WTC11 (cell line): ENCODE measurements around the gene PRX. TPM values are rescaled to one million over a fixed set of nuclear protein-coding genes. Genes with fewer than 3 reads are reported as not detected.

Experiments used
- ATAC-seq: fragments of 200-7000 bp; cut with Tn5 transposase; 2 replicates; pipeline ENCODE4 v1.10.0; 2021; ENCODE audit warnings: mild to moderate bottlenecking, moderate library complexity
- CTCF ChIA-PET: fragments of 300-600 bp; sonication (Branson Sonifier 250); formaldehyde crosslinking; loops from one replicate; lab custom pipeline; 2021; ENCODE audit warnings: antibody characterized with exemption; lab: Charles Lee
- POLR2A ChIA-PET: fragments of 350-600 bp; sonication (Branson Sonifier 250); formaldehyde crosslinking; loops from one replicate; lab custom pipeline; 2021; ENCODE audit warnings: antibody characterized with exemption; lab: Charles Lee
- DNase-seq: peaks from one replicate; pipeline ENCODE4 v3.0.0; 2021; ENCODE audit warnings: low spot score
- H3K27ac Mint-ChIP-seq: 2 replicates; pipeline ENCODE4 v1.8.0; 2021; ENCODE audit warnings: mixed read lengths
- H3K27me3 Mint-ChIP-seq: 2 replicates; pipeline ENCODE4 v1.8.0; 2021; ENCODE audit warnings: low read depth, mild to moderate bottlenecking, moderate library complexity, mixed read lengths
- H3K36me3 Mint-ChIP-seq: 2 replicates; pipeline ENCODE4 v1.8.0; 2021; ENCODE audit warnings: mixed read lengths
- H3K4me1 Mint-ChIP-seq: 2 replicates; pipeline ENCODE4 v1.8.0; 2022; ENCODE audit warnings: mixed read lengths
- H3K4me3 Mint-ChIP-seq: 2 replicates; pipeline ENCODE4 v1.8.0; 2021; ENCODE audit warnings: mild to moderate bottlenecking, moderate library complexity, mixed read lengths
- H3K9me3 Mint-ChIP-seq: 2 replicates; pipeline ENCODE4 v1.8.0; 2021; ENCODE audit warnings: mixed read lengths
- ATF1 ChIP-seq: sonication (generic); formaldehyde crosslinking; IDR thresholded peaks from 2 replicates; pipeline ENCODE4 v1.8.1; 2023; ENCODE audit warnings: mild to moderate bottlenecking, moderate library complexity, missing genetic modification reagents
- CREB1 ChIP-seq: sonication (generic); formaldehyde crosslinking; IDR thresholded peaks from 2 replicates; pipeline ENCODE4 v1.8.0; 2023; ENCODE audit warnings: mild to moderate bottlenecking, missing genetic modification reagents
- ELF4 ChIP-seq: sonication (generic); formaldehyde crosslinking; IDR thresholded peaks from 2 replicates; pipeline ENCODE4 v1.8.1; 2022; ENCODE audit warnings: low read depth, mild to moderate bottlenecking, moderate library complexity, missing genetic modification reagents
- EMX1 ChIP-seq: fragments of 250-450 bp; sonication (Bioruptor Pico); IDR thresholded peaks from 2 replicates; pipeline ENCODE4 v1.8.0; 2021; ENCODE audit warnings: mild to moderate bottlenecking
- ESRRA ChIP-seq: sonication (generic); formaldehyde crosslinking; IDR thresholded peaks from 2 replicates; pipeline ENCODE4 v1.8.1; 2022; ENCODE audit warnings: mild to moderate bottlenecking, missing genetic modification reagents, borderline replicate concordance
- FOXK1 ChIP-seq: sonication (generic); formaldehyde crosslinking; IDR thresholded peaks from 2 replicates; pipeline ENCODE4 v1.8.0; 2022; ENCODE audit warnings: mild to moderate bottlenecking, moderate library complexity, missing genetic modification reagents
- HMGA2 ChIP-seq: fragments of 250-450 bp; sonication (Bioruptor Pico); IDR thresholded peaks from 2 replicates; pipeline ENCODE4 v1.4.0; 2021; ENCODE audit warnings: mild to moderate bottlenecking, moderate library complexity
- JUN ChIP-seq: sonication (generic); formaldehyde crosslinking; IDR thresholded peaks from 2 replicates; pipeline ENCODE4 v1.8.0; 2023; ENCODE audit warnings: mild to moderate bottlenecking, missing genetic modification reagents
- SMAD3 ChIP-seq: sonication (generic); formaldehyde crosslinking; IDR thresholded peaks from 2 replicates; pipeline ENCODE4 v1.8.0; 2022; ENCODE audit warnings: missing genetic modification reagents, mild to moderate bottlenecking, borderline replicate concordance
- SMAD4 ChIP-seq: sonication (generic); formaldehyde crosslinking; IDR thresholded peaks from 2 replicates; pipeline ENCODE4 v1.8.0; 2022; ENCODE audit warnings: mild to moderate bottlenecking, missing genetic modification reagents
- SP1 ChIP-seq: sonication (generic); formaldehyde crosslinking; conservative IDR thresholded peaks from 2 replicates; pipeline ENCODE4 v1.8.1; 2022; ENCODE audit warnings: missing genetic modification reagents
- TEAD1 ChIP-seq: sonication (generic); formaldehyde crosslinking; IDR thresholded peaks from 2 replicates; pipeline ENCODE4 v1.8.0; 2022; ENCODE audit warnings: mild to moderate bottlenecking, missing genetic modification reagents
- ZNF219 ChIP-seq: sonication (generic); formaldehyde crosslinking; IDR thresholded peaks from 2 replicates; pipeline ENCODE4 v1.8.0; 2023; ENCODE audit warnings: missing genetic modification reagents, mild to moderate bottlenecking, borderline replicate concordance
- ZNF317 ChIP-seq: sonication (generic); formaldehyde crosslinking; IDR thresholded peaks from 2 replicates; pipeline ENCODE4 v1.8.1; 2023; ENCODE audit warnings: low read depth, mild to moderate bottlenecking, moderate library complexity, missing genetic modification reagents, borderline replicate concordance
- ZNF671 ChIP-seq: fragments of 250-450 bp; sonication (Bioruptor Pico); IDR thresholded peaks from 2 replicates; pipeline ENCODE4 v1.8.0; 2021; ENCODE audit warnings: mild to moderate bottlenecking
- total RNA-seq: library from RNA; stranded (reverse); gene quantifications from 3 replicates; pipeline ENCODE4 v1.2.3, GENCODE V29; 2021
- TF ChIP-seq, protein P1 (sequence below): fragments of 250-450 bp; sonication (Bioruptor Pico); IDR thresholded peaks from 2 replicates; pipeline ENCODE4 v2.1.2; 2022; ENCODE audit warnings: mild to moderate bottlenecking, moderate library complexity
- TF ChIP-seq, protein P2 (sequence below): fragments of 250-450 bp; sonication (Bioruptor Pico); IDR thresholded peaks from 2 replicates; pipeline ENCODE4 v1.9.0; 2021; ENCODE audit warnings: mild to moderate bottlenecking, borderline replicate concordance
- TF ChIP-seq, protein P3 (sequence below): sonication (generic); formaldehyde crosslinking; IDR thresholded peaks from 2 replicates; pipeline ENCODE4 v1.8.1; 2023; ENCODE audit warnings: mild to moderate bottlenecking, missing genetic modification reagents
- TF ChIP-seq, protein P4 (sequence below): sonication (generic); formaldehyde crosslinking; IDR thresholded peaks from 2 replicates; pipeline ENCODE4 v1.8.0; 2023; ENCODE audit warnings: missing genetic modification reagents
- TF ChIP-seq, protein P5 (sequence below): sonication (generic); formaldehyde crosslinking; IDR thresholded peaks from 2 replicates; pipeline ENCODE4 v1.8.1; 2022; ENCODE audit warnings: low read depth, missing genetic modification reagents, borderline replicate concordance

The PRX gene
- total RNA-seq, 1 experiment from 2014 or later, result 8.4 TPM

DNA sequence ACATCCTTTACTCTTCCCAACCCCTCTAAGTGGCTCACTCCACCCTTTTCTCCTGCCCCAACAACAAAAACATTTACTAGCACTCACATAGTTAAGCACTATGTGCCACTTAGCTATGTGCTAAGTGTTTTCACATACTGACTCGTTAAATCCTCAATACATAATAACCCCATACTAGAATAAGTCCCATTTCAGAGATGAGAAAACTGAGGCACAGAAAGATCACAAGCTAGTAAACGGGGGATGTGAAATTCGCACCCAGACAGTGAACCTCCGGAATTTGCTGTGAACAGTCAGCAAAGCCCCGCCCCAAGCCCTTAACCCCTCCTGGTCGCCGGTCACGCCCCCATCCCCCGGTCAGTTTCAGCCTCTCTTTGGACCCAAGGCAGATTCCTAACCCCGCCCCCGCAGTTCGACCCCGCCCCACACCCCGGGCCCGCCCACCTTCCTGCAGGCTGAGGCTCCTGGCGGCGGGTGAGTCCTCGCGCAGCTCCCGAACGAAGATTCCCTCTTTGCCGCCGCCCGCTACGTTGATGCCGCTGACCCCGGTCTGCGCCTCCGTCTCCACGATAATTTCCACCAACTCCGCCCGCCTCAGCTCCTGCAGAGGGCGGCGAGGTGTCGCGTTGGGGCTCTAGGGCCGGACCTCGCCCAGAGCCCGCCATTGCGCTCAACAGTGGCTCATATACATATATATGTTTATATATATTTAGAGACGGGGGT is 9.8 kb downstream of the PRX start (continued):
- TF ChIP-seq, protein P1, sequence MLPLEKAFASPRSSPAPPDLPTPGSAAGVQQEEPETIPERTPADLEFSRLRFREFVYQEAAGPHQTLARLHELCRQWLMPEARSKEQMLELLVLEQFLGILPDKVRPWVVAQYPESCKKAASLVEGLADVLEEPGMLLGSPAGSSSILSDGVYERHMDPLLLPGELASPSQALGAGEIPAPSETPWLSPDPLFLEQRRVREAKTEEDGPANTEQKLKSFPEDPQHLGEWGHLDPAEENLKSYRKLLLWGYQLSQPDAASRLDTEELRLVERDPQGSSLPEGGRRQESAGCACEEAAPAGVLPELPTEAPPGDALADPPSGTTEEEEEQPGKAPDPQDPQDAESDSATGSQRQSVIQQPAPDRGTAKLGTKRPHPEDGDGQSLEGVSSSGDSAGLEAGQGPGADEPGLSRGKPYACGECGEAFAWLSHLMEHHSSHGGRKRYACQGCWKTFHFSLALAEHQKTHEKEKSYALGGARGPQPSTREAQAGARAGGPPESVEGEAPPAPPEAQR, result no peak
- TF ChIP-seq SMAD4 (CRISPR knock-in tag), result no peak
- TF ChIP-seq, protein P2, sequence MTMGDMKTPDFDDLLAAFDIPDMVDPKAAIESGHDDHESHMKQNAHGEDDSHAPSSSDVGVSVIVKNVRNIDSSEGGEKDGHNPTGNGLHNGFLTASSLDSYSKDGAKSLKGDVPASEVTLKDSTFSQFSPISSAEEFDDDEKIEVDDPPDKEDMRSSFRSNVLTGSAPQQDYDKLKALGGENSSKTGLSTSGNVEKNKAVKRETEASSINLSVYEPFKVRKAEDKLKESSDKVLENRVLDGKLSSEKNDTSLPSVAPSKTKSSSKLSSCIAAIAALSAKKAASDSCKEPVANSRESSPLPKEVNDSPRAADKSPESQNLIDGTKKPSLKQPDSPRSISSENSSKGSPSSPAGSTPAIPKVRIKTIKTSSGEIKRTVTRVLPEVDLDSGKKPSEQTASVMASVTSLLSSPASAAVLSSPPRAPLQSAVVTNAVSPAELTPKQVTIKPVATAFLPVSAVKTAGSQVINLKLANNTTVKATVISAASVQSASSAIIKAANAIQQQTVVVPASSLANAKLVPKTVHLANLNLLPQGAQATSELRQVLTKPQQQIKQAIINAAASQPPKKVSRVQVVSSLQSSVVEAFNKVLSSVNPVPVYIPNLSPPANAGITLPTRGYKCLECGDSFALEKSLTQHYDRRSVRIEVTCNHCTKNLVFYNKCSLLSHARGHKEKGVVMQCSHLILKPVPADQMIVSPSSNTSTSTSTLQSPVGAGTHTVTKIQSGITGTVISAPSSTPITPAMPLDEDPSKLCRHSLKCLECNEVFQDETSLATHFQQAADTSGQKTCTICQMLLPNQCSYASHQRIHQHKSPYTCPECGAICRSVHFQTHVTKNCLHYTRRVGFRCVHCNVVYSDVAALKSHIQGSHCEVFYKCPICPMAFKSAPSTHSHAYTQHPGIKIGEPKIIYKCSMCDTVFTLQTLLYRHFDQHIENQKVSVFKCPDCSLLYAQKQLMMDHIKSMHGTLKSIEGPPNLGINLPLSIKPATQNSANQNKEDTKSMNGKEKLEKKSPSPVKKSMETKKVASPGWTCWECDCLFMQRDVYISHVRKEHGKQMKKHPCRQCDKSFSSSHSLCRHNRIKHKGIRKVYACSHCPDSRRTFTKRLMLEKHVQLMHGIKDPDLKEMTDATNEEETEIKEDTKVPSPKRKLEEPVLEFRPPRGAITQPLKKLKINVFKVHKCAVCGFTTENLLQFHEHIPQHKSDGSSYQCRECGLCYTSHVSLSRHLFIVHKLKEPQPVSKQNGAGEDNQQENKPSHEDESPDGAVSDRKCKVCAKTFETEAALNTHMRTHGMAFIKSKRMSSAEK, result no peak
- TF ChIP-seq SP1 (CRISPR knock-in tag), result peak; percentile 18; the same call in 1 of the 2 replicates
- no peak for TF ChIP-seq SMAD3
- no peak for TF ChIP-seq FOXK1 (CRISPR knock-in tag)
- no peak for TF ChIP-seq JUN (CRISPR knock-in tag)
- no peak for TF ChIP-seq ESRRA (CRISPR knock-in tag)
- TF ChIP-seq, protein P3, sequence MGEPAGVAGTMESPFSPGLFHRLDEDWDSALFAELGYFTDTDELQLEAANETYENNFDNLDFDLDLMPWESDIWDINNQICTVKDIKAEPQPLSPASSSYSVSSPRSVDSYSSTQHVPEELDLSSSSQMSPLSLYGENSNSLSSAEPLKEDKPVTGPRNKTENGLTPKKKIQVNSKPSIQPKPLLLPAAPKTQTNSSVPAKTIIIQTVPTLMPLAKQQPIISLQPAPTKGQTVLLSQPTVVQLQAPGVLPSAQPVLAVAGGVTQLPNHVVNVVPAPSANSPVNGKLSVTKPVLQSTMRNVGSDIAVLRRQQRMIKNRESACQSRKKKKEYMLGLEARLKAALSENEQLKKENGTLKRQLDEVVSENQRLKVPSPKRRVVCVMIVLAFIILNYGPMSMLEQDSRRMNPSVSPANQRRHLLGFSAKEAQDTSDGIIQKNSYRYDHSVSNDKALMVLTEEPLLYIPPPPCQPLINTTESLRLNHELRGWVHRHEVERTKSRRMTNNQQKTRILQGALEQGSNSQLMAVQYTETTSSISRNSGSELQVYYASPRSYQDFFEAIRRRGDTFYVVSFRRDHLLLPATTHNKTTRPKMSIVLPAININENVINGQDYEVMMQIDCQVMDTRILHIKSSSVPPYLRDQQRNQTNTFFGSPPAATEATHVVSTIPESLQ, result no peak
- TF ChIP-seq TEAD1 (CRISPR knock-in tag), result no peak
- no peak for TF ChIP-seq ZNF317 (CRISPR knock-in tag)
- TF ChIP-seq ZNF671 (CRISPR knock-in tag), result no peak
- TF ChIP-seq, protein P4, sequence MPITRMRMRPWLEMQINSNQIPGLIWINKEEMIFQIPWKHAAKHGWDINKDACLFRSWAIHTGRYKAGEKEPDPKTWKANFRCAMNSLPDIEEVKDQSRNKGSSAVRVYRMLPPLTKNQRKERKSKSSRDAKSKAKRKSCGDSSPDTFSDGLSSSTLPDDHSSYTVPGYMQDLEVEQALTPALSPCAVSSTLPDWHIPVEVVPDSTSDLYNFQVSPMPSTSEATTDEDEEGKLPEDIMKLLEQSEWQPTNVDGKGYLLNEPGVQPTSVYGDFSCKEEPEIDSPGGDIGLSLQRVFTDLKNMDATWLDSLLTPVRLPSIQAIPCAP (CRISPR knock-in tag), result no peak
- no peak for TF ChIP-seq ZNF219 (CRISPR knock-in tag)
- no peak for TF ChIP-seq ELF4 (CRISPR knock-in tag)

DNA sequence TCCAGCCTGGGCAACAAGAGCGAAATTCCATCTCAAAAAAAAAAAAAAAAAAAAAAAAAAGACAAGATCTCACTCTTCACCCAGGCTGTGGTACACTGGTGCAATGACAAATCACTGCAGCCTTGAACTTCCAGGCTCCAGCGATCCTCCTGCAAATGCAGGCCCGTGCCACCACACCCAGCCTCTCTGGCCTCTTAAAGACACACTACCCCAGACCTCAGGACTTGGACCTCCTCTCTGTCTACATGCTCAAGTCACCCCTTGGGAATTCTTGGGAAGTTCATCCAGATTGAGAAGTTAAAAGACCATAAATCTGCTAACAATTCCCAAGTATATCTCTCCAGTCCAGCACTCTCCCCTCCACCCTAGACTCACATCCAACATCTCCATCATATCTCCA is 12.6 kb downstream of the PRX start:
- ATAC-seq, result no peak
- Mint-ChIP-seq H3K36me3 (no peaks in the 10 kb centered on the region), H3K4me1 (peaks cover 18% of the 10 kb centered on the region), H3K27ac (no peak overlapping the region), H3K4me3 (no peak overlapping the region), H3K9me3 (no peaks in the 10 kb centered on the region), H3K27me3 (peaks cover 37% of the 10 kb centered on the region)
- DNase-seq, result no peak
- TF ChIP-seq EMX1 (no peak), HMGA2 (no peak), SP1 (CRISPR knock-in tag) (no peak), ESRRA (CRISPR knock-in tag) (no peak), CREB1 (CRISPR knock-in tag) (no peak), ATF1 (no peak)
- TF ChIP-seq, protein P5, sequence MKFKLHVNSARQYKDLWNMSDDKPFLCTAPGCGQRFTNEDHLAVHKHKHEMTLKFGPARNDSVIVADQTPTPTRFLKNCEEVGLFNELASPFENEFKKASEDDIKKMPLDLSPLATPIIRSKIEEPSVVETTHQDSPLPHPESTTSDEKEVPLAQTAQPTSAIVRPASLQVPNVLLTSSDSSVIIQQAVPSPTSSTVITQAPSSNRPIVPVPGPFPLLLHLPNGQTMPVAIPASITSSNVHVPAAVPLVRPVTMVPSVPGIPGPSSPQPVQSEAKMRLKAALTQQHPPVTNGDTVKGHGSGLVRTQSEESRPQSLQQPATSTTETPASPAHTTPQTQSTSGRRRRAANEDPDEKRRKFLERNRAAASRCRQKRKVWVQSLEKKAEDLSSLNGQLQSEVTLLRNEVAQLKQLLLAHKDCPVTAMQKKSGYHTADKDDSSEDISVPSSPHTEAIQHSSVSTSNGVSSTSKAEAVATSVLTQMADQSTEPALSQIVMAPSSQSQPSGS (CRISPR knock-in tag), result no peak
- CTCF ChIA-PET, result interaction anchor here (0.6 to 4.6 kb wide), 3 partner anchors 12 to 95 kb away, joined by 4 to 40 read pairs (median 4); no protein-coding TSS in a partner anchor
- POLR2A ChIA-PET, result no interaction called here
